ENCODE data around the gene CD38.
"Not testable (repeated sequence)": the region's sequence is repeated elsewhere in the genome, so short reads cannot be mapped to it uniquely, and the experiment has no call there.

CD38 gene

GRCh38 chr4:15855804-15856475, 77.8 kb downstream of the CD38 start:
- H3K4me1 Mint-ChIP-seq, result no peaks in the 10 kb centered on the region
- H3K27me3 Mint-ChIP-seq, result no peaks in the 10 kb centered on the region
- H3K9me3 Mint-ChIP-seq, result no peaks in the 10 kb centered on the region
- H3K36me3 Mint-ChIP-seq, result peaks cover 3% of the 10 kb centered on the region
- no peak overlapping the region for H3K27ac Mint-ChIP-seq
- no peak overlapping the region for H3K4me3 Mint-ChIP-seq

GRCh38 chr4:15861198-15861597, 83.1 kb downstream of the CD38 start:
- not testable (repeated sequence) for H3K27me3 Mint-ChIP-seq, H3K4me3 Mint-ChIP-seq, H3K4me1 Mint-ChIP-seq, H3K27ac Mint-ChIP-seq, H3K9me3 Mint-ChIP-seq, H3K36me3 Mint-ChIP-seq

- H3K36me3 Mint-ChIP-seq, result no peaks in the 10 kb centered on the region
- no peaks in the 10 kb centered on the region for H3K9me3 Mint-ChIP-seq
- H3K4me3 Mint-ChIP-seq, result no peak overlapping the region
- H3K27me3 Mint-ChIP-seq, result no peaks in the 10 kb centered on the region
- no peaks in the 10 kb centered on the region for H3K4me1 Mint-ChIP-seq
- H3K27ac Mint-ChIP-seq, result no peak overlapping the region
These were observed 86.8 kb downstream of the CD38 start for GRCh38 chr4:15864651-15865566.

GRCh38 chr4:15868111-15868510, 90.0 kb downstream of the CD38 start:
- Mint-ChIP-seq H3K27me3 (peaks cover 6% of the 10 kb centered on the region), H3K36me3 (peaks cover 2% of the 10 kb centered on the region), H3K27ac (no peak overlapping the region), H3K4me1 (no peaks in the 10 kb centered on the region), H3K4me3 (no peak overlapping the region), H3K9me3 (no peaks in the 10 kb centered on the region)

- Mint-ChIP-seq H3K4me3 (no peak overlapping the region), H3K27me3 (peaks cover 6% of the 10 kb centered on the region), H3K4me1 (no peaks in the 10 kb centered on the region), H3K9me3 (no peaks in the 10 kb centered on the region), H3K36me3 (peaks cover 2% of the 10 kb centered on the region), H3K27ac (no peak overlapping the region)
These were observed 90.8 kb downstream of the CD38 start for GRCh38 chr4:15868826-15869413.

DNA sequence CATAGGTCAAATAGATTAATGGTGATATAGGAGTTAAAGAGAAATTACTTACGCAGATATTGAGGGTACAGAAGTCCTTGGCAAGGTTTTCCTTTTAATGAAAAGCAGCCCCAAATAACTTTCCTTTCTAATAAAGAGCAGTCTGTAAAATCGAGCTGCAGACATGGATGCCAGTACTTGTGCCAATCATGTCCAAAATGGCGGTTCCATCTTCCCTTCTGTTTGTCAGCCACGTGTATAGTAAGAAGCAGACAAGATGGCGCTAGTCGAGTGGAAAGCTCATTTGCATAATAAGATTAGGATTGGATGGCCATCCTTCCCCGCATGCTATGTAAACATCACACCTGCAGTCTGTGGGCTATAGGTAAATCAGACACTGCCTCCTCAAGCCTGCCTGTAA, 92.0 kb downstream of the CD38 start:
- Mint-ChIP-seq H3K4me1 (no peaks in the 10 kb centered on the region), H3K9me3 (no peaks in the 10 kb centered on the region), H3K27ac (no peak overlapping the region), H3K4me3 (no peak overlapping the region), H3K36me3 (peaks cover 2% of the 10 kb centered on the region), H3K27me3 (peaks cover 6% of the 10 kb centered on the region)

- Mint-ChIP-seq H3K27me3 (peaks cover 6% of the 10 kb centered on the region), H3K4me1 (no peaks in the 10 kb centered on the region), H3K36me3 (peaks cover 2% of the 10 kb centered on the region), H3K27ac (no peak overlapping the region), H3K4me3 (no peak overlapping the region), H3K9me3 (no peaks in the 10 kb centered on the region)
These were observed 93.0 kb downstream of the CD38 start for GRCh38 chr4:15870921-15871664.

- peaks cover 6% of the 10 kb centered on the region for H3K36me3 Mint-ChIP-seq
- H3K4me3 Mint-ChIP-seq, result no peak overlapping the region
- H3K27me3 Mint-ChIP-seq, result peaks cover 6% of the 10 kb centered on the region
- no peak overlapping the region for H3K27ac Mint-ChIP-seq
- H3K4me1 Mint-ChIP-seq, result no peaks in the 10 kb centered on the region
- no peaks in the 10 kb centered on the region for H3K9me3 Mint-ChIP-seq
These were observed 95.0 kb downstream of the CD38 start for GRCh38 chr4:15873117-15873516.

DNA sequence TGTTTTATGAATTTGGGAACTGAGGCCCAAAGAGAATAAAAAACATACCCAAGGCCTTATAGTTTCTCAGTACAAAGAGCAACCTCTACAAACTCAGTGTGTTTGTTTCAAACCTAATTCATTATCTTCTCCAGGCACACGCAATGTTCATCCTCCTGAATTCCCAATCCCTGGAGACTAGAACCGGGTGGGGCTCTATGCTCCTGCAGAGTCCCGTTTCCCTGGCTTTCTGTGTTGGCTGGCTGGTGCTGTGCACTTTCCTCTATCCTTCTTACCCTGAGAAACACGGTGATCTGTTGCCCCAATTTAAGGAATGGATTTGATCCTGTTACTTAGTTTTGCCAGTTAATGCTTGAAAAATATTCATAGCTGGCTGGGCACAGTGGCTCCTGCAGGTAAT, 96.5 kb downstream of the CD38 start:
- Mint-ChIP-seq H3K27me3 (peaks cover 6% of the 10 kb centered on the region), H3K4me3 (no peak overlapping the region), H3K9me3 (no peaks in the 10 kb centered on the region), H3K4me1 (no peaks in the 10 kb centered on the region), H3K27ac (no peak overlapping the region), H3K36me3 (peaks cover 6% of the 10 kb centered on the region)

- H3K4me3 Mint-ChIP-seq, result no peak overlapping the region
- H3K27me3 Mint-ChIP-seq, result peaks cover 2% of the 10 kb centered on the region
- no peak overlapping the region for H3K27ac Mint-ChIP-seq
- no peaks in the 10 kb centered on the region for H3K9me3 Mint-ChIP-seq
- H3K36me3 Mint-ChIP-seq, result peaks cover 6% of the 10 kb centered on the region
- H3K4me1 Mint-ChIP-seq, result no peaks in the 10 kb centered on the region
These were observed 97.7 kb downstream of the CD38 start for GRCh38 chr4:15875663-15876460.

GRCh38 chr4:15878011-15878410, 99.9 kb downstream of the CD38 start:
- no peaks in the 10 kb centered on the region for H3K9me3 Mint-ChIP-seq
- H3K27me3 Mint-ChIP-seq, result no peaks in the 10 kb centered on the region
- H3K4me1 Mint-ChIP-seq, result peaks cover 3% of the 10 kb centered on the region
- no peak overlapping the region for H3K4me3 Mint-ChIP-seq
- H3K27ac Mint-ChIP-seq, result no peak overlapping the region
- H3K36me3 Mint-ChIP-seq, result peaks cover 4% of the 10 kb centered on the region

- no peaks in the 10 kb centered on the region for H3K9me3 Mint-ChIP-seq
- peaks cover under 1% of the 10 kb centered on the region for H3K36me3 Mint-ChIP-seq
- no peak overlapping the region for H3K4me3 Mint-ChIP-seq
- no peaks in the 10 kb centered on the region for H3K27me3 Mint-ChIP-seq
- peaks cover 6% of the 10 kb centered on the region for H3K4me1 Mint-ChIP-seq
- no peak overlapping the region for H3K27ac Mint-ChIP-seq
These were observed 103.7 kb downstream of the CD38 start for GRCh38 chr4:15881820-15882219.

- H3K4me3 Mint-ChIP-seq, result no peak overlapping the region
- H3K4me1 Mint-ChIP-seq, result peaks cover 6% of the 10 kb centered on the region
- no peaks in the 10 kb centered on the region for H3K27me3 Mint-ChIP-seq
- H3K9me3 Mint-ChIP-seq, result no peaks in the 10 kb centered on the region
- no peak overlapping the region for H3K27ac Mint-ChIP-seq
- H3K36me3 Mint-ChIP-seq, result no peaks in the 10 kb centered on the region
These were observed 104.6 kb downstream of the CD38 start for GRCh38 chr4:15882675-15883086.

GRCh38 chr4:15883610-15884243, 105.6 kb downstream of the CD38 start:
- Mint-ChIP-seq H3K27me3 (no peaks in the 10 kb centered on the region), H3K27ac (no peak overlapping the region), H3K9me3 (no peaks in the 10 kb centered on the region), H3K4me3 (no peak overlapping the region), H3K36me3 (no peaks in the 10 kb centered on the region), H3K4me1 (peaks cover 6% of the 10 kb centered on the region)

Data from activated naive CD4-positive, alpha-beta T cell treated with anti-CD3 and anti-CD28 coated beads, Interleukin-2, amount 50 U/mL, for 24 hours (primary cell).